Measurements from ENCODE around the gene CD81.
A peak's percentile ranks its signal among the peaks of the same experiment; 100 is the strongest.

CD81 gene

GRCh38 chr11:2418693-2419360 lies 41.7 kb downstream of the CD81 start:
- Histone ChIP-seq H3K4me1 (ENCODE audit: control insufficient read depth in 5 of 5, insufficient read depth in 5 of 5, low read length in 5 of 5) (peaks cover 0 to 14% (median 13%) of the 10 kb centered on the region in 5 donors), H3K4me3 (ENCODE audit: low read depth in 1 of 5, low read length in 5 of 5) (no peak overlapping the region), H3K9me3 (ENCODE audit: control insufficient read depth in 5 of 5, low read length in 5 of 5) (no peaks in the 10 kb centered on the region), H3K27me3 (ENCODE audit: control insufficient read depth in 5 of 5, insufficient read depth in 4 of 5, low read length in 5 of 5) (peaks cover 2 to 29% (median 11%) of the 10 kb centered on the region in 5 donors), H3K27ac (ENCODE audit: low read depth, low read length) (no peak overlapping the region), H3K9ac (ENCODE audit: low read length in 5 of 5) (no peak overlapping the region), H3K36me3 (ENCODE audit: control insufficient read depth in 5 of 5, insufficient read depth in 5 of 5, low read length in 5 of 5) (no peaks in the 10 kb centered on the region)

- Histone ChIP-seq H3K9me3 (ENCODE audit: control insufficient read depth in 5 of 5, low read length in 5 of 5) (no peaks in the 10 kb centered on the region), H3K27me3 (ENCODE audit: control insufficient read depth in 5 of 5, insufficient read depth in 4 of 5, low read length in 5 of 5) (peaks cover 2 to 29% (median 11%) of the 10 kb centered on the region in 5 donors), H3K27ac (ENCODE audit: low read depth, low read length) (no peak overlapping the region), H3K36me3 (ENCODE audit: control insufficient read depth in 5 of 5, insufficient read depth in 5 of 5, low read length in 5 of 5) (no peaks in the 10 kb centered on the region), H3K4me1 (ENCODE audit: control insufficient read depth in 5 of 5, insufficient read depth in 5 of 5, low read length in 5 of 5) (peaks cover 0 to 14% (median 13%) of the 10 kb centered on the region in 5 donors), H3K9ac (ENCODE audit: low read length in 5 of 5) (peak overlapping the region in 2 of 5 donors; percentile 20 to 52), H3K4me3 (ENCODE audit: low read depth in 1 of 5, low read length in 5 of 5) (peak overlapping the region in 1 of 5 donors; percentile 26)
Observed at GRCh38 chr11:2419638-2420501, 42.8 kb downstream of the CD81 start.

GRCh38 chr11:2420502-2421225 lies 43.6 kb downstream of the CD81 start:
- Histone ChIP-seq H3K27ac (ENCODE audit: low read depth, low read length) (no peak overlapping the region), H3K4me3 (ENCODE audit: low read depth in 1 of 5, low read length in 5 of 5) (peak overlapping the region in 2 of 5 donors; percentile 19 to 26), H3K27me3 (ENCODE audit: control insufficient read depth in 5 of 5, insufficient read depth in 4 of 5, low read length in 5 of 5) (peaks cover 2 to 23% (median 11%) of the 10 kb centered on the region in 5 donors), H3K36me3 (ENCODE audit: control insufficient read depth in 5 of 5, insufficient read depth in 5 of 5, low read length in 5 of 5) (no peaks in the 10 kb centered on the region), H3K9me3 (ENCODE audit: control insufficient read depth in 5 of 5, low read length in 5 of 5) (no peaks in the 10 kb centered on the region), H3K4me1 (ENCODE audit: control insufficient read depth in 5 of 5, insufficient read depth in 5 of 5, low read length in 5 of 5) (peaks cover 0 to 14% (median 13%) of the 10 kb centered on the region in 5 donors), H3K9ac (ENCODE audit: low read length in 5 of 5) (peak overlapping the region in 2 of 5 donors; percentile 4 to 52)

- peaks cover 0 to 14% (median 13%) of the 10 kb centered on the region in 5 donors for H3K4me1 ChIP-seq (ENCODE audit: control insufficient read depth in 5 of 5, insufficient read depth in 5 of 5, low read length in 5 of 5)
- H3K4me3 ChIP-seq (ENCODE audit: low read depth in 1 of 5, low read length in 5 of 5), result no peak overlapping the region
- H3K9ac ChIP-seq (ENCODE audit: low read length in 5 of 5), result no peak overlapping the region
- no peaks in the 10 kb centered on the region for H3K9me3 ChIP-seq (ENCODE audit: control insufficient read depth in 5 of 5, low read length in 5 of 5)
- no peaks in the 10 kb centered on the region for H3K36me3 ChIP-seq (ENCODE audit: control insufficient read depth in 5 of 5, insufficient read depth in 5 of 5, low read length in 5 of 5)
- no peak overlapping the region for H3K27ac ChIP-seq (ENCODE audit: low read depth, low read length)
- H3K27me3 ChIP-seq (ENCODE audit: control insufficient read depth in 5 of 5, insufficient read depth in 4 of 5, low read length in 5 of 5), result peaks cover 2 to 18% (median 9%) of the 10 kb centered on the region in 5 donors
Observed at GRCh38 chr11:2421226-2421994, 44.3 kb downstream of the CD81 start.

- Histone ChIP-seq H3K27ac (ENCODE audit: low read depth, low read length) (no peak overlapping the region), H3K36me3 (ENCODE audit: control insufficient read depth in 5 of 5, insufficient read depth in 5 of 5, low read length in 5 of 5) (no peaks in the 10 kb centered on the region), H3K9me3 (ENCODE audit: control insufficient read depth in 5 of 5, low read length in 5 of 5) (no peaks in the 10 kb centered on the region), H3K4me3 (ENCODE audit: low read depth in 1 of 5, low read length in 5 of 5) (no peak overlapping the region), H3K9ac (ENCODE audit: low read length in 5 of 5) (no peak overlapping the region), H3K27me3 (ENCODE audit: control insufficient read depth in 5 of 5, insufficient read depth in 4 of 5, low read length in 5 of 5) (peaks cover 0 to 18% (median 10%) of the 10 kb centered on the region in 5 donors), H3K4me1 (ENCODE audit: control insufficient read depth in 5 of 5, insufficient read depth in 5 of 5, low read length in 5 of 5) (peaks cover 0 to 14% (median 13%) of the 10 kb centered on the region in 5 donors)
Observed at GRCh38 chr11:2421996-2422395, 44.9 kb downstream of the CD81 start.

GRCh38 chr11:2422461-2423156 lies 45.5 kb downstream of the CD81 start:
- Histone ChIP-seq H3K36me3 (ENCODE audit: control insufficient read depth in 5 of 5, insufficient read depth in 5 of 5, low read length in 5 of 5) (no peaks in the 10 kb centered on the region), H3K9ac (ENCODE audit: low read length in 5 of 5) (no peak overlapping the region), H3K4me1 (ENCODE audit: control insufficient read depth in 5 of 5, insufficient read depth in 5 of 5, low read length in 5 of 5) (peaks cover 0 to 14% (median 13%) of the 10 kb centered on the region in 5 donors), H3K4me3 (ENCODE audit: low read depth in 1 of 5, low read length in 5 of 5) (no peak overlapping the region), H3K27ac (ENCODE audit: low read depth, low read length) (no peak overlapping the region), H3K9me3 (ENCODE audit: control insufficient read depth in 5 of 5, low read length in 5 of 5) (no peaks in the 10 kb centered on the region), H3K27me3 (ENCODE audit: control insufficient read depth in 5 of 5, insufficient read depth in 4 of 5, low read length in 5 of 5) (peaks cover 0 to 18% (median 10%) of the 10 kb centered on the region in 5 donors)

GRCh38 chr11:2423157-2424025 lies 46.3 kb downstream of the CD81 start:
- Histone ChIP-seq H3K27me3 (ENCODE audit: control insufficient read depth in 5 of 5, insufficient read depth in 4 of 5, low read length in 5 of 5) (peaks cover 0 to 18% (median 10%) of the 10 kb centered on the region in 5 donors), H3K9ac (ENCODE audit: low read length in 5 of 5) (no peak overlapping the region), H3K4me1 (ENCODE audit: control insufficient read depth in 5 of 5, insufficient read depth in 5 of 5, low read length in 5 of 5) (peaks cover 0 to 14% (median 13%) of the 10 kb centered on the region in 5 donors), H3K4me3 (ENCODE audit: low read depth in 1 of 5, low read length in 5 of 5) (no peak overlapping the region), H3K36me3 (ENCODE audit: control insufficient read depth in 5 of 5, insufficient read depth in 5 of 5, low read length in 5 of 5) (no peaks in the 10 kb centered on the region), H3K27ac (ENCODE audit: low read depth, low read length) (no peak overlapping the region), H3K9me3 (ENCODE audit: control insufficient read depth in 5 of 5, low read length in 5 of 5) (no peaks in the 10 kb centered on the region)

- H3K9me3 ChIP-seq (ENCODE audit: control insufficient read depth in 5 of 5, low read length in 5 of 5), result no peaks in the 10 kb centered on the region
- H3K27ac ChIP-seq (ENCODE audit: low read depth, low read length), result no peak overlapping the region
- H3K4me3 ChIP-seq (ENCODE audit: low read depth in 1 of 5, low read length in 5 of 5), result no peak overlapping the region
- H3K36me3 ChIP-seq (ENCODE audit: control insufficient read depth in 5 of 5, insufficient read depth in 5 of 5, low read length in 5 of 5), result no peaks in the 10 kb centered on the region
- peaks cover 0 to 18% (median 10%) of the 10 kb centered on the region in 5 donors for H3K27me3 ChIP-seq (ENCODE audit: control insufficient read depth in 5 of 5, insufficient read depth in 4 of 5, low read length in 5 of 5)
- no peak overlapping the region for H3K9ac ChIP-seq (ENCODE audit: low read length in 5 of 5)
- peaks cover 0 to 10% (median 10%) of the 10 kb centered on the region in 5 donors for H3K4me1 ChIP-seq (ENCODE audit: control insufficient read depth in 5 of 5, insufficient read depth in 5 of 5, low read length in 5 of 5)
Observed at GRCh38 chr11:2424811-2425495, 47.8 kb downstream of the CD81 start.

All from subcutaneous abdominal adipose tissue (tissue), 5 donors.